ENCODE data around the gene ZNF319. TPM values are rescaled to one million over a fixed set of nuclear protein-coding genes. Genes with fewer than 3 reads are reported as not detected.

Gene ZNF319
- polyA plus RNA-seq, 1 donor from 2014 or later: 7.0 TPM

DNA sequence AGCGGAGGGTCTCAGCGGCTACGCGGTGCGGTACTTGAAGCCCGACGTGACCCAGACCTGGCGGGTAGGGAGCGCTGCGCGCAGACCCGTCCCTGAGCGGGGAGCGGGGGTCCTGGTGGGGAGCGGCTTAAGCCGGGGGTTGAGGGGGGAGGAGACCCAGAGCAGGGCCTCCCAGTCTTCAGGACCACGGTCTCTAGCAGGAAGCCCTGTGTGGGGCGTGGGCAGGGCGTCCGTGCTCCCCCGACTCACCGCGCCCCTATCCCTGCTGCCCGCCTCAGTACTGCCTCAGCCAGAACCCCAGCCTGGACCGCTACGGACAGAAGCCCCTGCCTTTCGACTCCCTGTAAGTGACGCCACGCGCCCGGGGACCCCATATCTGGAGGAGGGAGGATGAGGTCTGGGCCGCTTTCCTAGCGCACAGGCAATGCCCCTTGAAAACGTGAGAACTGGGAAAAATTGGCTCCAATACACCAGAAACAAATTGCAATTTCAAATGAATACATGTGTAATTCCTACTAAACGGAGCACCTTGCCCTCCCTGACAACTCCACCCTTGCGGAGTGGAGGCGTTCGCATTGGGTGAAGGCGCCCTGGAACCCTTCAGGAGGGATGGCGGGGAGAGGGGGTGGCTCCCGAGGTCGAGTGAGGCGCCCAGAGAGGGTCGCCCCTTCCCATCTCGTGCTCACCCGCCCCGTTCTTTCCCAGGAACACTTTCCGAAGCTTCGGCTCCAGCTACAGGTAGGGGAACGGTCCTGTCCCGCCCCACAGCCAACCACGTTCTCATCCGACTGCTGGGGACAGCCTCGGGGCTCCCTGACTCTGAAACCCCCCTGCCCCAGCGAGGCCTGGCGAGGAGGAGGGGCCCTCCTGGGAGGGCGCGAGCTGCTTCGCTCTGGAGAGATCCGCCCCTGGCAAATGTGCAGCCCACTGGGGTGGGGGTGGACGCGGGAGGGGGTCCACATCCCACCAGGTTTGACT is 15.0 kb downstream of the ZNF319 start:
- TF ChIP-seq MXI1 (conservative IDR thresholded peaks at IDR 0.05; ENCODE audit: poor library complexity, severe bottlenecking) (no peak), SMC3 (conservative IDR thresholded peaks at IDR 0.05; ENCODE audit: poor library complexity) (no peak), RAD21 (conservative IDR thresholded peaks at IDR 0.05) (no peak), EZH2 (IDR thresholded peaks at IDR 0.05; ENCODE audit: borderline replicate concordance, insufficient read depth, low read length, poor library complexity, severe bottlenecking) (no peak), REST (IDR thresholded peaks at IDR 0.05; ENCODE audit: borderline replicate concordance) (no peak), POLR2AphosphoS5 (IDR thresholded peaks at IDR 0.05) (no peak), EP300 (conservative IDR thresholded peaks at IDR 0.05; ENCODE audit: poor library complexity, severe bottlenecking) (no peak), TAF1 (IDR thresholded peaks at IDR 0.05; ENCODE audit: low read depth) (no peak)
- TF ChIP-seq, protein P1, sequence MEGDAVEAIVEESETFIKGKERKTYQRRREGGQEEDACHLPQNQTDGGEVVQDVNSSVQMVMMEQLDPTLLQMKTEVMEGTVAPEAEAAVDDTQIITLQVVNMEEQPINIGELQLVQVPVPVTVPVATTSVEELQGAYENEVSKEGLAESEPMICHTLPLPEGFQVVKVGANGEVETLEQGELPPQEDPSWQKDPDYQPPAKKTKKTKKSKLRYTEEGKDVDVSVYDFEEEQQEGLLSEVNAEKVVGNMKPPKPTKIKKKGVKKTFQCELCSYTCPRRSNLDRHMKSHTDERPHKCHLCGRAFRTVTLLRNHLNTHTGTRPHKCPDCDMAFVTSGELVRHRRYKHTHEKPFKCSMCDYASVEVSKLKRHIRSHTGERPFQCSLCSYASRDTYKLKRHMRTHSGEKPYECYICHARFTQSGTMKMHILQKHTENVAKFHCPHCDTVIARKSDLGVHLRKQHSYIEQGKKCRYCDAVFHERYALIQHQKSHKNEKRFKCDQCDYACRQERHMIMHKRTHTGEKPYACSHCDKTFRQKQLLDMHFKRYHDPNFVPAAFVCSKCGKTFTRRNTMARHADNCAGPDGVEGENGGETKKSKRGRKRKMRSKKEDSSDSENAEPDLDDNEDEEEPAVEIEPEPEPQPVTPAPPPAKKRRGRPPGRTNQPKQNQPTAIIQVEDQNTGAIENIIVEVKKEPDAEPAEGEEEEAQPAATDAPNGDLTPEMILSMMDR (IDR thresholded peaks at IDR 0.05; ENCODE audit: poor library complexity, severe bottlenecking): no peak
- Histone ChIP-seq H4K20me1 (ENCODE audit: insufficient read depth) (no peaks in the 10 kb centered on the region), H3K27ac (ENCODE audit: low read length) (no peak overlapping the region), H3K9ac (ENCODE audit: low read length) (peak overlapping the region; percentile 45), H3K9me2 (ENCODE audit: insufficient read depth, low read length) (no peaks in the 10 kb centered on the region), H3F3A (ENCODE audit: insufficient read depth, low read length, poor library complexity, severe bottlenecking) (no peaks in the 10 kb centered on the region), H3K36me3 (ENCODE audit: insufficient read depth, low read length) (no peaks in the 10 kb centered on the region), H3K79me2 (replicated peaks; ENCODE audit: insufficient read depth, low read length) (no peaks in the 10 kb centered on the region), H2AFZ (ENCODE audit: low read depth, low read length) (no peak overlapping the region), H3K27me3 (ENCODE audit: insufficient read depth, low read depth, low read length) (peaks cover 30% of the 10 kb centered on the region), H3K4me3 (ENCODE audit: low read length) (peak overlapping the region; percentile 68), H3K4me2 (ENCODE audit: low read length) (peak overlapping the region; percentile 44), H3K9me3 (ENCODE audit: low read length) (no peaks in the 10 kb centered on the region)

GRCh38 chr16:57984443-57985203 is 15.8 kb downstream of the ZNF319 start:
- Histone ChIP-seq H3K27ac (ENCODE audit: low read length) (no peak overlapping the region), H3K27me3 (ENCODE audit: insufficient read depth, low read depth, low read length) (peaks cover 30% of the 10 kb centered on the region), H3K79me2 (replicated peaks; ENCODE audit: insufficient read depth, low read length) (no peaks in the 10 kb centered on the region)

More at GRCh38 chr16:57984443-57985203, 15.8 kb downstream of the ZNF319 start:
- H3K9ac ChIP-seq (ENCODE audit: low read length): peak overlapping the region; percentile 45
- H2AFZ ChIP-seq (ENCODE audit: low read depth, low read length): no peak overlapping the region
- no peak overlapping the region for H3K4me2 ChIP-seq (ENCODE audit: low read length)
- no peaks in the 10 kb centered on the region for H3K9me3 ChIP-seq (ENCODE audit: low read length)
- no peaks in the 10 kb centered on the region for H3K36me3 ChIP-seq (ENCODE audit: insufficient read depth, low read length)
- no peaks in the 10 kb centered on the region for H3F3A ChIP-seq (ENCODE audit: insufficient read depth, low read length, poor library complexity, severe bottlenecking)
- H3K4me3 ChIP-seq (ENCODE audit: low read length): peak overlapping the region; percentile 68
- no peaks in the 10 kb centered on the region for H4K20me1 ChIP-seq (ENCODE audit: insufficient read depth)
- H3K9me2 ChIP-seq (ENCODE audit: insufficient read depth, low read length): no peaks in the 10 kb centered on the region
- TF ChIP-seq MXI1 (conservative IDR thresholded peaks at IDR 0.05; ENCODE audit: poor library complexity, severe bottlenecking) (no peak), EZH2 (IDR thresholded peaks at IDR 0.05; ENCODE audit: borderline replicate concordance, insufficient read depth, low read length, poor library complexity, severe bottlenecking) (no peak), POLR2AphosphoS5 (IDR thresholded peaks at IDR 0.05) (no peak), TAF1 (IDR thresholded peaks at IDR 0.05; ENCODE audit: low read depth) (no peak), RAD21 (conservative IDR thresholded peaks at IDR 0.05) (no peak), REST (IDR thresholded peaks at IDR 0.05; ENCODE audit: borderline replicate concordance) (no peak), EP300 (conservative IDR thresholded peaks at IDR 0.05; ENCODE audit: poor library complexity, severe bottlenecking) (no peak), SMC3 (conservative IDR thresholded peaks at IDR 0.05; ENCODE audit: poor library complexity) (no peak)
- TF ChIP-seq, protein P1 (IDR thresholded peaks at IDR 0.05; ENCODE audit: poor library complexity, severe bottlenecking): no peak

Measured in neural cell (in vitro differentiated cells).